HAP-1 (cell line): ENCODE data around the gene RMND5B.
"Not testable (repeated sequence)": the region's sequence is repeated elsewhere in the genome, so short reads cannot be mapped to it uniquely, and the experiment has no call there.

Experiments
- DNase-seq, 2 experiments: peaks; one replicate each; pipeline ENCODE4 v3.0.0-alpha.2; 2016 to 2020; ENCODE audit warnings: low spot score in 2 of 2
- H3K27me3 ChIP-seq: fragments of 250-450 bp; sonication (Bioruptor Pico); 2 replicates; pipeline ENCODE4 v1.5.1; 2020; ENCODE audit warnings: low read depth, mild to moderate bottlenecking, moderate library complexity
- H3K36me3 ChIP-seq: fragments of 250-450 bp; sonication (Bioruptor Pico); replicated peaks from 2 replicates; pipeline ENCODE4 v1.5.1; 2020; ENCODE audit warnings: mild to moderate bottlenecking
- H3K4me1 ChIP-seq: fragments of 250-450 bp; sonication (Bioruptor Pico); 2 replicates; pipeline ENCODE4 v1.5.1; 2020; ENCODE audit warnings: mild to moderate bottlenecking
- H3K4me3 ChIP-seq: fragments of 250-450 bp; sonication (Bioruptor Pico); 2 replicates; pipeline ENCODE4 v1.5.1; 2020; ENCODE audit warnings: mild to moderate bottlenecking, moderate library complexity
- H3K9me3 ChIP-seq: fragments of 250-450 bp; sonication (Bioruptor Pico); 2 replicates; pipeline ENCODE4 v1.5.1; 2020; ENCODE audit warnings: mild to moderate bottlenecking, moderate library complexity
- in situ Hi-C: fragments of 300-500 bp; cut with MboI; formaldehyde crosslinking; loops from 3 replicates; pipeline ENCODE4 v1.14.3; 2020; ENCODE audit warnings: low sequenced_read_pairs, inconsistent platforms, mixed read lengths

Gene RMND5B

GRCh38 chr5:178127300-178128009 is 3.4 kb upstream of the RMND5B start:
- in situ Hi-C loops, H3K36me3 ChIP-seq, H3K9me3 ChIP-seq, DNase-seq, H3K4me3 ChIP-seq, H3K27me3 ChIP-seq: not testable (repeated sequence)
- peaks cover 20% of the 10 kb centered on the region for H3K4me1 ChIP-seq

- H3K9me3 ChIP-seq, result no peaks in the 10 kb centered on the region
- in situ Hi-C loops, result no loop called here
- DNase-seq, result no peak
- H3K4me1 ChIP-seq, result peaks cover 20% of the 10 kb centered on the region
- H3K4me3 ChIP-seq, result no peak overlapping the region
- H3K36me3 ChIP-seq, result peaks cover 6% of the 10 kb centered on the region
- H3K27me3 ChIP-seq, result no peaks in the 10 kb centered on the region
Measured at GRCh38 chr5:178129296-178129695, 1.5 kb upstream of the RMND5B start.

GRCh38 chr5:178130234-178130575 is 609 bp upstream of the RMND5B start:
- peaks cover 20% of the 10 kb centered on the region for H3K4me1 ChIP-seq
- H3K27me3 ChIP-seq, H3K36me3 ChIP-seq, DNase-seq, H3K9me3 ChIP-seq, in situ Hi-C loops: not testable (repeated sequence)
- H3K4me3 ChIP-seq, result peak overlapping the region; percentile 88

GRCh38 chr5:178131446-178131996 is 707 bp downstream of the RMND5B start:
- Histone ChIP-seq H3K36me3 (peaks cover 21% of the 10 kb centered on the region), H3K27me3 (no peaks in the 10 kb centered on the region), H3K9me3 (no peaks in the 10 kb centered on the region), H3K4me1 (peaks cover 13% of the 10 kb centered on the region), H3K4me3 (peak overlapping the region; percentile 88)
- in situ Hi-C loops, result no loop called here
- DNase-seq, result no peak

DNA sequence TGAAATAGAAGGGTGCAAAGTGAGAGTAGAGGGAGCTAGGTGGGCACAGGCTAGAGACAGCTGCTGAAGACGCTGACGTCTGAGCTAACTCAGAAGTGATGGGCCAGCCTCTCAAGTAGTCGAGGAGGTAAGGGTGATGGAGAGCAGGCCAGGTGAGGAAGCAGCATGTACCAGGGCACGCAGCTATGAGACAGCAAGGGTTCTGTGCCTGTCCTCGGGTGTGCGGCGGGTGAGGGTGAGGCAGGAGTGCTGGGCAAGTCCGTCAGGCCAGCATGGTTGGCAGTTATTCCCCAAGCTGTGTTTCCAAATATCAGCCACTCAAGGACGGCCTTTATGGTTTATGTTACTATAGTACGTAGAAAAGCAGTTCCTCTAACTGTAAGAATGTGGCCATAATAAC is 6.2 kb downstream of the RMND5B start:
- H3K4me1 ChIP-seq, result peaks cover 2% of the 10 kb centered on the region
- no peaks in the 10 kb centered on the region for H3K27me3 ChIP-seq
- in situ Hi-C loops, result no loop called here
- peaks cover 35% of the 10 kb centered on the region for H3K36me3 ChIP-seq
- H3K9me3 ChIP-seq, result no peaks in the 10 kb centered on the region
- DNase-seq, result no peak
- H3K4me3 ChIP-seq, result no peak overlapping the region

DNA sequence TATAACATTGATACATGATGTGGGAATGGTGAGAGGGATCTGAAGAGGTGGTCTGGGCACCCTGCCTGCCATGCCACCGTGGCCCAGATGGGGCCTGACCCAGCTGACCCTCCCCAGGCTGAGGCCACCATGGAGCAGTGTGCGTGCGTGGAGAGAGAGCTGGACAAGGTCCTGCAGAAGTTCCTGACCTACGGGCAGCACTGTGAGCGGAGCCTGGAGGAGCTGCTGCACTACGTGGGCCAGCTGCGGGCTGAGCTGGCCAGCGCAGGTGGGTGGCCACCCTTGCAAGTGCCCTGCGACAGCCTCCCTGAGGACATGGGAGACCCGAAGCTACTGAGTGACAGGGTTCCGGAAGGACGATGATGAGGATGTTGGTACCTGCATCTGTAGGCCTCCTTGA is 7.2 kb downstream of the RMND5B start:
- H3K4me1 ChIP-seq, result no peaks in the 10 kb centered on the region
- in situ Hi-C loops, result no loop called here
- H3K4me3 ChIP-seq, result no peak overlapping the region
- DNase-seq, result no peak
- no peaks in the 10 kb centered on the region for H3K27me3 ChIP-seq
- H3K36me3 ChIP-seq, result peaks cover 44% of the 10 kb centered on the region
- H3K9me3 ChIP-seq, result no peaks in the 10 kb centered on the region

DNA sequence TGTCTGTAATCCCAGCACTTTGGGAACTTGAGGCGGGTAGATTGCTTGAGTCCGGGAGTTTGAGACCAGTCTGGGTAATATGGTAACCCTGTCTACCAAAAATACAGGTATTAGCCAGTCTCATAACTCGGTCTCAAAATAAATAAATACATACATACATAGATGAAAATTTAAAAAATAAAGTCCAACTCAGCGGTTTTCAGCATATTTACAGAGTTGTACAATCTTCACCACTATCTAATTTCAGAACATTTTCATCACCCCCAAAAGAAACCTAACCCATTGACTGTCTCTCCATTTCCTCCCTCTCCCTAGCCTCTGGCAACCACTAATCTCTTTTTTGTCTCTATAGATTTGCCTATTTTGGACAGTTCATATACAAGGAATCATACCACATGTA is 10.7 kb downstream of the RMND5B start:
- peaks cover 50% of the 10 kb centered on the region for H3K36me3 ChIP-seq
- H3K27me3 ChIP-seq, result no peaks in the 10 kb centered on the region
- H3K4me3 ChIP-seq, result no peak overlapping the region
- in situ Hi-C loops, result no loop called here
- H3K4me1 ChIP-seq, result no peaks in the 10 kb centered on the region
- no peak for DNase-seq
- H3K9me3 ChIP-seq, result no peaks in the 10 kb centered on the region

DNA sequence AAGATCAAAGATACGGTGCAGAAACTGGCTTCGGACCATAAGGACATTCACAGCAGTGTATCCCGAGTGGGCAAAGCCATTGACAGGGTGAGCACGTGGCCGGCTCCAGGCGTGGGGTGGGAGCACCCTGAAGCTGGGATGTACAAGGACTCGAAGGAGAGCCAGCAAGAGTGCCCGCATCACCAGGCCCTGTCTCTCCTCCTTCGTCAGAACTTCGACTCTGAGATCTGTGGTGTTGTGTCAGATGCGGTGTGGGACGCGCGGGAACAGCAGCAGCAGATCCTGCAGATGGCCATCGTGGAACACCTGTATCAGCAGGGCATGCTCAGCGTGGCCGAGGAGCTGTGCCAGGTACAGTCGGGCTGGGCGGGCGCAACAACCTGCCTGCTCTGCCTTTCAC is 11.8 kb downstream of the RMND5B start:
- no peak for DNase-seq
- in situ Hi-C loops, result no loop called here
- Histone ChIP-seq H3K27me3 (no peaks in the 10 kb centered on the region), H3K4me3 (no peak overlapping the region), H3K9me3 (no peaks in the 10 kb centered on the region), H3K4me1 (no peaks in the 10 kb centered on the region), H3K36me3 (peaks cover 61% of the 10 kb centered on the region)

- no peak overlapping the region for H3K4me3 ChIP-seq
- H3K9me3 ChIP-seq, result no peaks in the 10 kb centered on the region
- in situ Hi-C loops, result no loop called here
- peaks cover 63% of the 10 kb centered on the region for H3K36me3 ChIP-seq
- no peaks in the 10 kb centered on the region for H3K4me1 ChIP-seq
- no peaks in the 10 kb centered on the region for H3K27me3 ChIP-seq
- no peak for DNase-seq
Measured at GRCh38 chr5:178143246-178143645, 12.4 kb downstream of the RMND5B start.

GRCh38 chr5:178143901-178144300 is 13.1 kb downstream of the RMND5B start:
- H3K27me3 ChIP-seq, result no peaks in the 10 kb centered on the region
- H3K4me3 ChIP-seq, result no peak overlapping the region
- H3K36me3 ChIP-seq, result peaks cover 70% of the 10 kb centered on the region
- no peaks in the 10 kb centered on the region for H3K9me3 ChIP-seq
- in situ Hi-C loops, result no loop called here
- H3K4me1 ChIP-seq, result no peaks in the 10 kb centered on the region
- DNase-seq, result no peak

DNA sequence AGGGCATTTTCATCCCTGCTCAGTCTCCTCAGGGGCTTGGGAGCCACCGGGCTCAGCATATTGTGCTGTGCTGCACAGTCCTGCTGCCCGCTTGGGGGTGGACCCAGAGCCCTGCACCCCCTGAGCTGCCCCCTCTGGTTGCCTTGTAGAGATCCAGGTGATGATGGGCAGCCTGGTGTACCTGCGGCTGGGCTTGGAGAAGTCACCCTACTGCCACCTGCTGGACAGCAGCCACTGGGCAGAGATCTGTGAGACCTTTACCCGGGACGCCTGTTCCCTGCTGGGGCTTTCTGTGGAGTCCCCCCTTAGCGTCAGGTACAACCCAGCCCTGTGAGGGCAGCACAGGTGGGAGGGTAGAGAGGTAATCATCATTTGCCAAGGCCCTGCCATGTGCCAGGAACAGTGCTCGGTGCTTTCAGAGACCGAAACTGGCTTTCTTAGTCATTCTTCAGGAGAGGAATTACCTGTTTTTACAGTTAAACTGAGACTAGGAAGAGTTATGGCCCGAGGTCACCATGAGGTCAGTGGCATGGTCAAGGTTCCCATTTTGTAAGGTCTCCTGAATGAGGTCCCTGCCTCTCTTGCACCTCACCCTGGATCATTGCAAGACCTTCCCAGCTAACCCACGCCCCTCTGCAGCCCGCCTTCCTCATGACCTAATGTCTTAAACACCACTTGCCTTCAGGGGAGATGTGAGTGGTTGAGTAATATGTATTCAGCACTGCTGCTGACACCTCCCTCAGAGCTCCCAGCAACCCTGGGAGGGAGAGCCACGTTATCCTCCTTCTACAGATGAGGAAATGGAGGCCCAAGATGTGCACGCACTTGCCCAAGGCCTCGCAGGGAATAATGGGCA is 15.4 kb downstream of the RMND5B start:
- no peaks in the 10 kb centered on the region for H3K9me3 ChIP-seq
- peaks cover 88% of the 10 kb centered on the region for H3K36me3 ChIP-seq
- in situ Hi-C loops, result no loop called here
- H3K27me3 ChIP-seq, result no peaks in the 10 kb centered on the region
- DNase-seq, result peak; percentile 37 to 81
- no peak overlapping the region for H3K4me3 ChIP-seq
- no peaks in the 10 kb centered on the region for H3K4me1 ChIP-seq

GRCh38 chr5:178147406-178147805 is 16.6 kb downstream of the RMND5B start:
- no peak overlapping the region for H3K4me3 ChIP-seq
- no peak for DNase-seq
- in situ Hi-C loops, result no loop called here
- H3K4me1 ChIP-seq, result peaks cover under 1% of the 10 kb centered on the region; the same call in 1 of the 2 replicates
- H3K27me3 ChIP-seq, result no peaks in the 10 kb centered on the region
- no peaks in the 10 kb centered on the region for H3K9me3 ChIP-seq
- H3K36me3 ChIP-seq, result peaks cover 90% of the 10 kb centered on the region

DNA sequence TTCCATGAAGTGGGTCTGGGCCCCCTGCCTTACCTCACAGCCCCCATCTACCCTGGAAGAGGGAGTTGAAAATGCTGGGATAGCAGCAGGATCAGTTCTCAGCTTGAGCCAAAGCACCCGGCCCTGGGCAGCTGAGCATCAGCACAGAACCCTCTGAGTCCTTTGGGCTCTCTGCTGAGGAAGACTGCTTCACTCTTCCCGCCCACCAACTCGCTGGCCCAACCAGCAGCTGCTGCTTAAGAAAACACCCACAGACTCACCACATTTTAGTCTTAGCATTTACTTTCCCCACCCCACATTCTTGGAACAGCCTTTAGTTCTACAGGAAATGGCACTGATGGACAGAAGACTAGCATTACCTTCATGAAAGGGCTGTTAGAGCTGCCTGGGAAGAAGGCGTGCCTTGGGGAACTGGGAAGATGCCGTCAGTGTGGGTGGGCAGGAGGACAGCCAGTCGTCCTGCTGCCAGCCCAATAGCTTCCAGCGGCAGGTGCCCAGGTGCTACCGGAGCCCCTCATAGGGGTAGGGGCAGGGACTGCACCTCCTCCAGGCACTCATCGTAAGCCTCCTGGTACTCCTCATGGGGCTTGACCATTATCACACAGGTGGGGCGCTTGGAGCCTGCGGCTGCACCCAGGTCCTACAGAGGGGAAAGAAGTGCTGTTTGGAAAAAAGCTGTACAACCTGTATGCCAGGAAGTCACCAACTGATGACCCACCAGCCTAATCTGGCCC is 18.6 kb downstream of the RMND5B start:
- peaks cover 75% of the 10 kb centered on the region for H3K36me3 ChIP-seq
- no peak overlapping the region for H3K4me3 ChIP-seq
- H3K27me3 ChIP-seq, result no peaks in the 10 kb centered on the region
- in situ Hi-C loops, result no loop called here
- H3K9me3 ChIP-seq, result no peaks in the 10 kb centered on the region
- H3K4me1 ChIP-seq, result peaks cover 7% of the 10 kb centered on the region
- DNase-seq, result no peak
